GM21381 (cell line): ENCODE results near the gene RPS6KA5.
"Not testable (repeated sequence)": the region's sequence is repeated elsewhere in the genome, so short reads cannot be mapped to it uniquely, and the experiment has no call there.

Experiments used
- ATAC-seq: cut with Tn5 transposase; IDR thresholded peaks from one replicate; pipeline ENCODE4 v1.9.1; 2021; ENCODE audit warnings: mild to moderate bottlenecking, moderate library complexity; ENCODE audit not compliant: unreplicated experiment

RPS6KA5 gene

DNA sequence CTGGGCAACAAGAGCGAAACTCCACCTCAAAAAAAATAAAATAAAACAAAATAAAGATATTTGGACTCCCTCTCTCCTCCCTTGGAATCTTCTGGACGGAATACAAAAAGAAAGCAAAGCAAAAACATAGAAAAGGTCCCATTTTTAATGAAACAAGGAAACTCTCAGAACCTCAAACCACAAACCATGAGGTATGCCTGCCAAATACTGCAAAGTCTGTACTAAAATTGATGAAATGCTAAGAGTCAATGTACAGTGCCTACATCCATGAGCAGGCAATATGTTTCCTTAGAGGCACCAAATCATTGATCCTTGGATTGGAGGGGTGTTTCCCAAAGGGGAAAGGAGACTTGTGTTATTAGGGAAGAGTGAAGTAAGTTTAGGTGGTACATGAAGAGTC lies 8.2 kb upstream of the RPS6KA5 start:
- no peak for ATAC-seq

DNA sequence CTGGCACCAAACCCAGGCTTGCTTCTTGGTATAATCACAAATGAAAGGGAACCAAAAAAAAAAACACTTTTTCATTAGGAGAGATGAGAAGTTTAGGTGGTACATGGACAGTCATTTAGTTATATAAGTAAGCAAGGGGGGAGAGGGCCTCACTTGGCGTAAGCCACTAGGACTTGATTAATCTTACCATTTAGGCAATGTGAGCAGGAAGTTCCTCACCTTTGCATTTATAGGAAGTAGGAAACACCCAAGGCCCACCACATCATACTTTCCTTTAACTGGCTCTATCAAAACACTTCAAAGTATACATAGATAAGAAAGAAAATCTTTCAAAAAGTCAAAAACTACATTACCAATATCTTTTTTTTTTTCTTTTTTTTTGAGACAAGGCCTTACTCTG lies 6.7 kb upstream of the RPS6KA5 start:
- no peak for ATAC-seq

DNA sequence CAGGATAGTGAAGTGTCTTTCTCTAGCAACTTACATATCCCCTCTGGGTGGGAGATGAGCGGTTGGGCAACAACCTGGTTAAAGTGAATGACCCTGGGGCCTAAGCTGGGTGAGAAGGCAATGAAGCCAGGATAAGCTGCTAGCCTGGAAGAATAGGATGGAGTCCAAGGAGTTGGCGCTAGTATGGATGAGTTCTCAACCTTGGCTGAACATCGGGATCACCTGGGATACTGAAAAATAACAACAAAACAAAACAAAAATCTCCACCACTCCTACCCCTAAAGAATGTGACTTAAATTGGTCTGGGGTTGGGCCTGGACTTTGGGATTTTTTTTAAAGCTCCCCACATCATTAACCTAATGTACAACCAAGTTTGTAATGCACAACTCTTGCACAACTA lies 4.8 kb upstream of the RPS6KA5 start:
- no peak for ATAC-seq

DNA sequence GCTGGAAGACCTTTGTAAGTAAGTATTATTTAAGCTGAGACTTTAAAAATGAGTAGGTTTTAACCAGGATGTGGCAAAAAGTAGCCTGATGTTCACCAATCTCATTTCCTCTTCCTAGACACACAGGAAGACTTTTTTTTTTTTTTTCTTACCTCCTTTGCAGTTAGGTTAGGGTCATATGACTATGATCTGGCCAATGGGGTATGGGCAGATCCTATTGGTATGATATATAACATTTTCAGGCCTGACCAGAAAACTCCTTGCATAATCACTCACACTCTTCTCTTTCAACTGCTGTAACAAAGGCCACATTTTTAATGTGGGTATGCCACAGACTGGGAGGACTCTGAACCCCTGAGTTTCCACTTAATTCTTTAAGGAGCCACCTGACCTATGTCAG lies 2.7 kb upstream of the RPS6KA5 start:
- ATAC-seq, result no peak

DNA sequence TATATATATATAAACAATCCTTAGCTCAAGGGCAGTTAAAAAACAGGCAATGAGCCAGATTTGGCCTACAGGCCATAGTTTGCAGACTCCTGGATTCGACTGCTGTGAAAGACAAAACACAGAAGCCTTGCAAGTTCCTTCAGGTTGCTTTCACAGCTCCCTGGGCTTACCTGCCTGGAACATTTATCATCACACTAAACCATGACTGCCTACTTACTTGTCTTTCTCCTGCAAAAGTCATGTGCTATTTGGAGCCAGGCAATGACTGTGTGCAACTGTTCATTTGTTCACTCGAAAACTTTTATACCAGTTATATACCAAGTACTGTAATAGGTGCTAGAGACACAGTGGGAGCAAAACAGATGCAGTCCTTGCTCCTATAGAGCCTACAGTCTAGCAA lies 2.2 kb upstream of the RPS6KA5 start:
- no peak for ATAC-seq

DNA sequence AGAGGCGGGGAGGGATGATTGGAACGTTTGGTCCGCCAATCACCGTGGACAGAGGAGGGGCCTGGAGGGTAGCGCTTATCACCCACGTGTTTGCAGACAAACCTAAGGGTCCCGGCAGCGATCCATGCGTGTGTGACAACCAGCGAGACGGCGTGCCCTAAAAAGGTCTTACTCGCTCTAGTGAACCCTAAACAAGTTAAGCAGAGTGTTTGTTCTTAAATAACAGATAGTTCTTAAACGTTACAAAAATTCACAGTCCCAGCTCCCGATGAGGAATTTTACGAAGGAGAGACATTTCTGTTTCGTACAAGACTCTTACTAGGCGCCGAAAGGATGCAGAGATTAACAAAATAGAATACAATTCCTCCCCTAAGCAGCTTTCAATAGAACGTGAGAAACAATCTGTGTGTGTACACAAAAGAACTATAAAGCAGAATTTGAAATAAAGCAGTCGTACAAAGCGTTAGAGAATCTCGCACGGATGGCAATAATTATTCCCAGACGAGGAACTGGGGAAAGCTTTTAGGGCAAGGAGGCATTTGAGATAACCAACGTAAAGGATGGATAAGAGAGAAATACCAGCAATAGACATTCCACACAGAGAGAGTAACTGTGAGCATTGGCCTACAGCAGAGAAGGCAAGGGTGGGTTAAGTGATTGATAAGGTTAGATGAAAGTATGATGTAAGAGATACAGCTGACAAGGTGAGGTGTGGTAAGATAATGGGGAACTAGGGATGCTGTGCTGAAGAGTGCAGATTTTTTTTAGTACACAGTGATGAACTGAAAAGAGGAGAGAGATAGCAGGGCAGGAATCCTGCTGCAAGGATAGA lies 831 bp upstream of the RPS6KA5 start:
- no peak for ATAC-seq

DNA sequence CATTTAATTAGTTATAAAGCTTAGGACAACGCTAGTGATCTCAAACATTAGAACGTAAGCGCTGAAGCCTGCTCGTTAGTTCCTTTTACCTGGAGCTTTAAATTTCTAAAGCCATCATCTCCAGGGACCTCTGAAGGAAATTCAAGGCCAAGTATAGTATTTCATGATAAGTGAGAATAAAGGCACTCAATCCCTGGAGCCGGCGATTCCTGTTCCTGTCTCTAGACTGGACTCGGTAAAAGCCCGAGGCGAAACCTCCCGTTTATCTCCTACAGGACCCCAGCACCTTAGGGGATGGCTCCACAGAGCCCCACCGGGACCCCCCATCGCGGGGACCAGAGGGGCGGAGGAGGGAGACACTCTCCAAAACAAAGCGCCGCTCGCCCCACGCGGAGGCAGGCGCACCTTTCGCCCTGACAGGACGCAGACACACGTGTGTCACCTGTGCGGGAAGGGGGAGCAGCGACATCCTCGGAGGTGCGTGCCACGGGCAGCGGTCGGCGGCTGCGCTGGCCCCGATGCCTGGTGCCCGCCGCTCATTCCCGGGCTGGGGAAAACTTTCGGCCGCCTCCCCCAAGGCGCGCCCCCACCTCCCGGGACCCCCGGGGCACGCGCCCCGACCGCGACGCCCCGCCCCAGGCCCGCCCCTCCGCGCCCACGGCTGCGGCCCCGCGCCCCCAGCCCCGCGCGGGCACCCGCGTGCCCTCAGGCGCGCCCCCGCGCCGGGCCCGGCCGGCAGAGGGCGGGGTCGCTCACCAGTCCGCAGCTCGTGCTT lies 678 bp downstream of the RPS6KA5 start:
- peak; percentile 28 for ATAC-seq

DNA sequence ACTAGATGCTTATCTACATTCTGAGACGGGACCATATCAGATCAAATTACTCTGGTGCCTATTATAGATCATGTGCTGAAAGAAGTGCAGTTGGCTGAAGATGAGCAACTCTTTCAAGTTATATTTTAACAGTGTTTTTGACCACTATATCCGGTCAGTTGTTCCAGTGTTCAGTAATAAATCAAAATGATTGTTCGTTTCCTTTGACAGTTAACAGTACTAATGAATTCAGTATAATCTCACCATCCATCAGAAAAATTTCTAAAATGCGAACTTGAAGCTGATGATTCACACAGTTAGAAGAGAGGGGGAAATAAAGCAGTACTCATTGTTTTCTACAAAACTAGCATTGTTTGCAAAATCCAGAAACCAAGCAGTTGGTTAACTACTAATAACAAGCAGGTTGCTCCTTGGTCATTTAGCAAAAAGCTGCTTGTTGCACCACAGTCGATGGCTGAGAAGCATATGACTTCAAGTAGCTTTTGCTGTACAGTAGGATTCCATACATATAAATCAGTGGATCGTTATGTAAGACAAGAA lies 2.3 kb downstream of the RPS6KA5 start:
- ATAC-seq, result no peak

DNA sequence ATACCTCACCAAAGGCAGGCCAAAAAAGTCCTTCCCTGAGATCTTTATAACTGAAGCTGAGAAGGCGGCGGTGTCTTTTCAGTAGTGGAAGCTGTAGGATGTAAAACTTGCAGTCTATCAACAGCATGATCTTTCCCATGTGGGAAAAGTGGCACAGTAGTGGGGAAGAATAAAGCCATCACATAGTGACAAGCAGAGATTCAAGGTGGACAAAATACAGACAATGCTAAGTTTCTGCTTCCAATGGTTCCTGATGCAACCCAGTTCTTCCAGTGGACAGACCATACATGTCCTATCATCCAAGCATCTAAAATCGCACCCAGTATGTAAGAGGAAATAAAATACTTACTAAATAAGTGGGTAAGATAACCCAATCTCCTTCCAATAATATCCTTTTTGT lies 4.1 kb downstream of the RPS6KA5 start:
- ATAC-seq, result no peak

DNA sequence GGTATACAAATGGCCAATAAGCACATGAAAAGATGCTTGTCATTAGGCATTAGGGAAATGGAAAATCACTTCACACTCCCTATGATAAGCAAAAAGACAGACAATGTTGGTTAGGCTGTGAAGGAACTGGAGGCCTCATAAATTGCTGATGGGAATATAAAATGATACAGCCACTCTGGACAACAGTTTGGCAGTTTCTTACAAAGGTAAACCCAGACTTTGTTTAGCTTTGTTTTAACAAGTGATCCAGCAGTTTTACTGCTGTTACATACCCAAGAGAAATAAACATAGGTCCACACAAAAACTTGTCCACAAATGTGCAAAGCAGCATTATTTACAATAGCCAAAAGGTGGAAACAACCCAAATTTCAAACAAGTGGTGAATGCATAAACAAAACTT lies 5.4 kb downstream of the RPS6KA5 start:
- ATAC-seq, result no peak

DNA sequence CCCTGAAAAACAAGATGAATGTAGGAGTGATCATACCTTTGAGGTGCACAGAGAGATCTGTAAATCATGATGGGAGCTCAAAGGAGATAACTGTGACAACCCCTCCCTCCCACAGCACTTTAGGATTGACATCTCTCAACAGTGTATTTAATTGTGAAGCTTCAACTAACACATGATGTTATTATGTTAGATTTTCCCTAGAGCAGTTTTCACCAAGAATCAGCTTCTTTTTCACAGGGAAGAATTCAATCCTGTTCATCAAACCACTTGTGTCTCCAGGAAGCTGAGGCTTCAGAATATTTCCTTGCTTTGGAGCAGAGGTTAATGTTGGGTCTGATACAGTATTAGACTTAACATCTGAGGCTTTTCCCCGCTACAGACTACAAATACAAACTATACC lies 11.8 kb downstream of the RPS6KA5 start:
- no peak for ATAC-seq

DNA sequence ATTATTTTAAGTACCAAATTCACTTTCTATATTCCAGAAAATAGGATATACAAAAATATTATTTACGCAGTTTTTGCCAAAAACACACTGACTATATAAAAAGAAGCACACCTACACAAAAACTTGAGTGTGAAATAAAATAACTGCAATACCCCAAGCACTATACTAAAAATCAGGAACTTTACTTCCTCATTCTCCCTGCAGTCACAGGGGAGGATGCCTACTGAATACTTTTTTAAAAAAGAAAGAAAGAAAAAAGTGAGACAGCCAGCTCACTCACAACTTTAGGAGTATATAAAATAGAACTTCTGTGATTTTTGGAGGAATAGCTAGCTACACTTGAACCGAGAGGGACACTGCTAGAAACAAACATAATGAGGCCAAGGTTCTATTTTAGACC lies 12.2 kb downstream of the RPS6KA5 start:
- no peak for ATAC-seq

DNA sequence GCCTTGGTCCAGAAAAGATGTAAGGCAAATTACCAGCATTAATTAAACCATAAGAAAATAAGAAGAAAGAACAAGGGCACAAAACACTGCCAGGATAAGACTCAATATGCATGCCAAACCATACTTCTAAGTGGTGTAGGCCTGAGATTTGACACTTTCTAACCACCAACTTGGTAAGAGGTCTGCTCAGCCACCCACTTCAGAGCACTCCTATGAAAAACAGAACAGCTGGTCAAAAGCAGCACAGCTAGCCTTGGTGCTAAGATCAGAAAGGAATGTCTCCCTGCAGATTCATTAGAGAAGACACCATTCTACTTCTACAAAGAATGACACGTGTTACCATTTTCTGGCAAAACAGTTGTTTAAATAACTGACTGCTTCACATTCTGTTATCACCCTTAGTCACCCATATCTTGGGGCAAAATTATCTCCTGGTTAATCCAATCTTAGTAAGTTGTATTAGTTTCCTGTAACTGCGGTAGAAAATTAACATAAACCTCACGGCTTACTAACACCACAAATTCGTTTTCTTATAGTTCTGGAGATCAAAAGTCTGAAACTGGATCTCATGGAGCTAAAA lies 13.2 kb downstream of the RPS6KA5 start:
- peak; percentile 66 for ATAC-seq

DNA sequence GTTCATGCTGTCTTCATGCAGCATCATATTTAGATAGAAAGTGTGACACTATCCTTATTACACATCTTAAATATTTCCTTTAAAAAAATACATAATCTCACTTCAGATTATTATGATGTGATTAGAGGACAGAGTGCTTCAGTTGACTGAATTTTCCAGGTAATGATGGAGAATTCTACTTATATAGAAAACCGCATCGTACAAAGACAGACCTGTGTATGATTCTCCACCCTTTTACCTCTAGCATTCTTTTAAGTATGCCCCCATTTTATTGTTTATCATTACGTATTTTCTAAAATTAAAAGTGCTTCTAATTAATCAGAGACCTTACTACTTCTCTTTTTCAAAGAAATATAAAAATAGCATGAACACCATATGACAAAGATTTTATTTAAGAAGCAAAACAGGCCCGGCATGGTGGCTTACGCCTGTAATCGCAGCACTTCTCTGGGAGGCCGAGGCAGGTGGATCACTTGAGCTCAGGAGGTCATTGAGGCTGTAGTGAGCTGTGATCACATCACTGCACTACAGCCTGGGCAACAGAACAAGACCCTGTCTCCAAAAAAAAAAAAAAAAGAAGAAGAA lies 13.9 kb downstream of the RPS6KA5 start:
- ATAC-seq, result no peak

DNA sequence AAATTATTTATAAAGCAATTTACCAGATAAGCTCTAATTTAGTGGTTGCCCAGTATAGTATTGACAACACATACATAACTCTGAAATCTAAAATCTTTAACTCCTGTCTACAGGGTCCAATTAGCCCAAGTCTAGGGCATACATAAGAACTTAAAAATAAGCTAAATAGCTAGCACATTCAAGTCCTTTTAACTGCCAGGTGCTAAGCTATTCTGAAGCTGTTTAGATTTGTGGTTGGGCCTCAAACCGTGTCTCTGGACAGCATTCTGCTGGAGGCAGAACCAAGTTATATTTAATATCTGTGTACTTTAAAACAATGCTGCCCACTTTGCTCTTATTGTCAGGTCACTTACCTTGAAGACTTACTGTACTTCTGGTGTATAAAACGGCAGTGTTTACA lies 19.0 kb downstream of the RPS6KA5 start:
- ATAC-seq, result no peak

DNA sequence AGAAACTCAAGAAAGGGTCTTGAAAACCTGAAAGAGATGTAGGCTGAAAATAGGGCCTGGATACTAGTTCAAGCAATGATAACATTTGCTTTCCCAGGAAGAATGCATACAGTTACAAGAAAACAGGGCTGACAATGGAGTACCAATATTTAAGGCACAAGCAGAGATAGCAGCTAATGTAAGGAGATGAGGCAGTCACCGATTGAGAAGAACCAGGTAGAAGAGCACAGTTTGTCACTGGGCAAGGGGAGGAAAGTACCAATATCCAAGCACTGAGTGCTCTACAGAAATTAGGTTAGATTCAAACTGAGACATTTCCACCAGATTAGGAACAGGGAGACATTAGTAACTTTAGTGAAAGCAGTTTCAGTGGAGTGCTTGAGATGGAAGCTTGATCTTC lies 19.9 kb downstream of the RPS6KA5 start:
- no peak for ATAC-seq

DNA sequence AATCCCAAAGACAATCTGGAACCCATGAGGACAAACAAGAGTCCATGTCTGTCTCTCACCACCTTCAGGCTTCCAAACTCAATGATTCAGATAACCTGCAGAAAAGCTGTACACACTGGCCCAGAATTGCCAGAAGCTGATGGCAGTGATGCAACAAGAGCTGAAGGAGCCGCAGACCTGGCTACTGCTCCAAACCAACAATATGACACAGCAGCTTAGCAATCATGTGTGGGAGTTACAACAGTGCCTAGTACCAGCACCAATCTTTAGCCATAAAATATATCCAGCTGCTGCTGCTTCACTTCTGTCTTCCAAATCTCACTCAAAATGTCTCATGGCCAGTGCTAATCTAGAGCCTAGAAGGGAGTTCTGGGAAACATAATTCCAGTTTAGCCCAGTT lies 22.0 kb downstream of the RPS6KA5 start:
- no peak for ATAC-seq

DNA sequence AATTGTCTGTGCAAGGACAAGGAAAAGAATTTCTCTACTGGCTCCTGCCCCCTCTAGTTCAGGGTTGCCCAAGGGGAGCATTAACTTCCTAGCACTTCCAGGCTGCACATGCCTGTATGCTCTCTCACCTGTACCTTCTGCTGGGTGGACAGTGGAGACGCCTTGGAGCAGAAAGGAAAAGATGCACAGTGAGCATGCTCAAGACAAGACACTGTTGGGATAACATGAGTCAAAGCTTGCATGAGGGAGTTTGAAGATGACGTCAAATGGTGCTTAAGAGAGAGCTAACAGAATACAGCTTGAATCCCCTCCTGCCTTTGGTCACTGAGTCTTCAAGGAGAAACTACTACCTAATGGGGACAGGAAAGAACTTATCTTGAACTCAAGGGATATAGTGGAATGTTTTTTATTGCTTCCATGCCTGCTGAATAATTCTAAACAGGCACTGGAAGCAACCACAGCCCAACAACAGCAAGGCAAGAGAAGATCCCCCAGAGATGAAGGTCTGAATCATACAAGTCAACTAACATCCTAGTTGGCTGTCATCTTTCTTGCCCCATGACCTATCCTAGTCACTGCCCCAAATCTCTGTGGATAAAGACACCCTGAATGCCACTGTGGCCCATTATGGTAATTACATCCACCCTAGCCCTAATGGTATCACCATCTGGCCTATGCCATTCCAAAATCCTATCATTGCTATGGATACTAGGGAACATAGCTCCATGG lies 23.5 kb downstream of the RPS6KA5 start:
- no peak for ATAC-seq

DNA sequence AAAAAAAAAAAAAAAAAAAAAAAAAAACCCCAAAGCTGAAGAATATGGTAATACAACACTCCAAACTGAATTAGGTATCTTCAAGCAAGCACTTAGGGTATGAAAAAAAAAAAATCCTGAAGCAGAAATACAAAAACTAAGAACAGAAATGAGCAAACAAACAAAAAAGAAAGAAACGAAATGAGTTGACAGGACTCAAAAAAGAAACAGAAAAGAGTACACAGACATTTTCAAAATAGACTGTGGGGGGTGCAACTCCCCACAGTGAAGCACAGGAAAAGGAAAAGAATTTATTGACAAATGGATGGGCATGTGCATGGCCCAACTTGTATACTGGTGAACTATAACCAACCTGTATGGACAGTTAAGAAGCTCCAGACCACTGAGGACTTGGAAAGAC lies 24.6 kb downstream of the RPS6KA5 start:
- ATAC-seq, result peak; percentile 54

DNA sequence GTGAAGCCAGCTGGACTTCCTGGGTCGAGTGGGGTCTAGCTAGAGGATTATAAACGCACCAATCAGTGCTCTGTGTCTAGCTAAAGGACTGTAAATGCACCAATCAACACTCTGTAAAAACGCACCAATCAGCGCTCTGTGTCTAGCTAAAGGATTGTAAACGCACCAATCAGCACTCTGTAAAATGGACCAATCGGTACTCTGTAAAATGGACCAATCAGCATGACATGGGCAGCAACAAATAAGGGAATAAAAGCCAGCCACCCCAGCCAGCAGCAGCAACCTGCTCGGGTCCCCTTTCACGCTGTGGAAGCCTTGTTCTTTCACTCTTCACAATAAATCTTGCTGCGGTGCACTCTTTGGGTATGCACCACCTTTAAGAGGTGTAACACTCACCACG lies 26.1 kb downstream of the RPS6KA5 start:
- not testable (repeated sequence) for ATAC-seq

DNA sequence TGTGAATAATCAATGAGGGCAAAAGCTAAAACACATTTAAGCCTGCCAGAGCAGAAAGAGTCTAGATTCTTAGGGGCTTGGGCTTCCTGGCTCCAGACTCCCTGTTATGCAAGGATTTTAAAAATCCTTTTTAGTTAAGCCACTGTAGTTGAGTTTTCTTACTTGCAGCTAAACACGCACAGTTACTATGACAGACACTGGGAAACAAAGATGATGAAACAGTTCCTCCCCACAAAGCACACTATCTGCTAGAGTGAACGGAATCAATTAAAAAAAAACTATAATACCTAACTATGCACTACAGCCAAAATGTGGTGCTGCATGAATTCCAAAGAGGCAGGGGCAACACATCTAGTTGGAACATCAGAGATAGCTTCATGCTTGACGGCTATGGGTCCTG lies 28.2 kb downstream of the RPS6KA5 start:
- ATAC-seq, result no peak
